Measurements from ENCODE around the gene CD300LB. TPM values are rescaled to one million over a fixed set of nuclear protein-coding genes. Genes with fewer than 3 reads are reported as not detected.

Gene CD300LB
- total and polyA plus RNA-seq, 10 donors = 0.47 to 5.6 (median 2.0) TPM

- H3K9me3 ChIP-seq = peaks cover 0 to 11% (median 7%) of the 10 kb centered on the region in 8 donors
- no peak overlapping the region for H3K4me3 ChIP-seq
- intact Hi-C loops (cut with DNase I; ENCODE audit: low total_unique reads) = no loop called here
- no peak overlapping the region for H3K27ac ChIP-seq
- H3K4me1 ChIP-seq = peaks cover 0 to 27% (median 7%) of the 10 kb centered on the region in 6 donors
- no peak for TF ChIP-seq CTCF (IDR thresholded peaks at IDR 0.05 in 8 of 11, conservative IDR thresholded peaks at IDR 0.05 in 3 of 11)
- no peak for TF ChIP-seq POLR2A (IDR thresholded peaks at IDR 0.05)
- no peak for TF ChIP-seq POLR2AphosphoS5 (IDR thresholded peaks at IDR 0.05)
- no peak for DNase-seq
- H3K36me3 ChIP-seq = no peaks in the 10 kb centered on the region
- peaks cover 0 to 12% (median 0%) of the 10 kb centered on the region in 7 donors for H3K27me3 ChIP-seq (replicated peaks in 1 of 7)
- 71 to 82% (median 74%) methylated on average over 4 of the region's 4 CpGs for WGBS, 5 donors
Measured at GRCh38 chr17:74515941-74516340, 15.3 kb downstream of the CD300LB start.

- H3K27ac ChIP-seq = no peak overlapping the region
- H3K27me3 ChIP-seq (replicated peaks in 1 of 7) = peaks cover 0 to 12% (median 0%) of the 10 kb centered on the region in 7 donors
- intact Hi-C loops (cut with DNase I; ENCODE audit: low total_unique reads) = no loop called here
- DNase-seq = no peak
- H3K9me3 ChIP-seq = peaks cover 0 to 11% (median 7%) of the 10 kb centered on the region in 8 donors
- peaks cover 0 to 15% (median 3%) of the 10 kb centered on the region in 6 donors for H3K4me1 ChIP-seq
- 88 to 96% (median 95%) methylated on average over 10 of the region's 10 CpGs for WGBS, 5 donors
- no peak for TF ChIP-seq POLR2AphosphoS5 (IDR thresholded peaks at IDR 0.05)
- TF ChIP-seq POLR2A (IDR thresholded peaks at IDR 0.05) = no peak
- no peak for TF ChIP-seq CTCF (IDR thresholded peaks at IDR 0.05 in 8 of 11, conservative IDR thresholded peaks at IDR 0.05 in 3 of 11)
- H3K36me3 ChIP-seq = no peaks in the 10 kb centered on the region
- H3K4me3 ChIP-seq = no peak overlapping the region
Measured at GRCh38 chr17:74514632-74515334, 16.5 kb downstream of the CD300LB start.

GRCh38 chr17:74513987-74514631 is 17.2 kb downstream of the CD300LB start:
- 7 to 96% (median 83%) methylated on average over 3 of the region's 3 CpGs for WGBS, 5 donors
- TF ChIP-seq CTCF (IDR thresholded peaks at IDR 0.05 in 8 of 11, conservative IDR thresholded peaks at IDR 0.05 in 3 of 11) = no peak
- TF ChIP-seq POLR2A (IDR thresholded peaks at IDR 0.05) = no peak
- no peak for TF ChIP-seq POLR2AphosphoS5 (IDR thresholded peaks at IDR 0.05)

GRCh38 chr17:74512624-74513091 is 18.6 kb downstream of the CD300LB start:
- no peak for DNase-seq
- Histone ChIP-seq H3K27me3 (replicated peaks in 1 of 7) (peaks cover 0 to 12% (median 0%) of the 10 kb centered on the region in 7 donors), H3K4me1 (peaks cover 0 to 12% (median 2%) of the 10 kb centered on the region in 6 donors), H3K36me3 (no peaks in the 10 kb centered on the region), H3K9me3 (no peaks in the 10 kb centered on the region), H3K27ac (peak overlapping the region in 5 of 8 donors; percentile 6 to 35 (median 30)), H3K4me3 (no peak overlapping the region)
- TF ChIP-seq POLR2A (IDR thresholded peaks at IDR 0.05) (no peak), POLR2AphosphoS5 (IDR thresholded peaks at IDR 0.05) (no peak), CTCF (IDR thresholded peaks at IDR 0.05 in 8 of 11, conservative IDR thresholded peaks at IDR 0.05 in 3 of 11) (no peak)
- intact Hi-C loops (cut with DNase I; ENCODE audit: low total_unique reads) = no loop called here
- 32 to 49% (median 39%) methylated on average over 7 of the region's 7 CpGs for WGBS, 5 donors

More at GRCh38 chr17:74513987-74514631, 17.2 kb downstream of the CD300LB start:
- H3K9me3 ChIP-seq = peaks cover 0 to 10% (median 7%) of the 10 kb centered on the region in 8 donors
- peaks cover 0 to 12% (median 2%) of the 10 kb centered on the region in 6 donors for H3K4me1 ChIP-seq
- intact Hi-C loops (cut with DNase I; ENCODE audit: low total_unique reads) = no loop called here
- H3K27ac ChIP-seq = no peak overlapping the region
- DNase-seq = no peak
- peaks cover 0 to 12% (median 0%) of the 10 kb centered on the region in 7 donors for H3K27me3 ChIP-seq (replicated peaks in 1 of 7)
- H3K4me3 ChIP-seq = no peak overlapping the region
- no peaks in the 10 kb centered on the region for H3K36me3 ChIP-seq

All from spleen (tissue), 11 donors.